Measurements from ENCODE around the gene MEOX2. TPM values are rescaled to one million over a fixed set of nuclear protein-coding genes. Genes with fewer than 3 reads are reported as not detected.

Gene MEOX2
- polyA plus RNA-seq, 2 of the 4 experiments (the other 2 are of a cell fraction), result not detected

- 4% methylated on average over 10 of the region's 10 CpGs for WGBS (ENCODE audit: missing lambda C conversion rate)
- Histone ChIP-seq H3K9me3 (no peaks in the 10 kb centered on the region), H3K4me1 (no peaks in the 10 kb centered on the region; the same call in 2 of the 3 replicates), H3K4me3 (no peak overlapping the region), H3K4me2 (peak overlapping the region; percentile 67), H3K27ac (no peak overlapping the region)
- ChIA-PET CTCF (interaction anchor here (0.6 kb wide), 1 partner anchor 305 kb away, joined by 3 read pairs; no protein-coding TSS in a partner anchor), POLR2A (no interaction called here)
- no peak for ATAC-seq
- TF ChIP-seq ZFP36 (IDR thresholded peaks at IDR 0.05; ENCODE audit: borderline replicate concordance, partially characterized antibody) (no peak), REST (IDR thresholded peaks at IDR 0.05) (no peak), ZNF302 (CRISPR knock-in tag; IDR thresholded peaks at IDR 0.05) (no peak)
- DNase-seq (ENCODE audit: low read depth in 1 of 2, low spot score in 1 of 2), result no peak
- FAIRE-seq, result no peak
These were observed 1.8 kb upstream of the MEOX2 start for GRCh38 chr7:15688279-15688626.

DNA sequence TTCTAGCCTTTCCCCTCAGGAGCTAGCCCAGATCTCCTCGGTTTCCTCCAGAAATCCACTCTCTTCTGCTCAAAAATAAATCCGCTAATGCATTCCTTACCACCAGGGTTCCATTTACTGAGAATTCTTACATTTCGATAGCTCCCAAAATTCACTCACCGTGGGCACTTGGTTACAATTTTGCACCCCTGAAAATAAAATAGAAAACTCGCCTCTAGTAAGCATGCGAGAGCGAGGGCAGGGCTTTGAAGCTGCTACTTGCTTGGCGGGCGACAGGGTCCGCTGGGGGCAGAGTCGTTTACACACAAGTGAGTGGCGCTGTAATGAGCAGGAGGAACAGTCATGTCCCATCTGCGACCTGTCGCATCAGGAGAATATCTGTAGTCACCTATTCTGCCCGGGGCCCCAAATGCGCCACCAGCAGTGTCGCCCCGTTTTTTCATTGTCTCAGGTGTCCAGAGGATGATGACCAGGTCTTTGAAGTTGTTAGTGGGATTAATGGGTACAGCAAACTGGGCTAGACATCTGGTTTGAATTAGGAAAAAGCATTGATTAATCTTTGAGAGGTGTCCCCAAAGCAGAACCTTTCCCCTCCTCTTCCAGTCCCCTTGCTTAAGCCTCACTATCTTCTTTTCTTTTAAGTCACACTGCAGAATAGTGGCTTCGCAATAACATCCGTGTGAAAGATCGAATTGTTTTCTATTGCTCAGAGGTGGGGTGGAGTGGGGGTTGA, 1.2 kb upstream of the MEOX2 start:
- no peak for TF ChIP-seq HOXA7 (CRISPR knock-in tag; IDR thresholded peaks at IDR 0.05)
- TF ChIP-seq RNF2 (IDR thresholded peaks at IDR 0.05; ENCODE audit: borderline replicate concordance, low read depth), result 0 out of 2 replicates have a peak, but pooled peaks have one; percentile 71
- peak; percentile 55; the same call in 1 of the 2 replicates for TF ChIP-seq CBX8 (IDR thresholded peaks at IDR 0.05)
- TF ChIP-seq RCOR1 (IDR thresholded peaks at IDR 0.05; ENCODE audit: low read depth, low read length), result no peak
- 17% methylated on average over 21 of the region's 21 CpGs for WGBS (ENCODE audit: missing lambda C conversion rate)
- no peak for DNase-seq (ENCODE audit: low read depth in 1 of 2, low spot score in 1 of 2)
- Histone ChIP-seq H3K9me3 (no peaks in the 10 kb centered on the region), H3K4me3 (peak overlapping the region; percentile 28; the same call in 2 of the 3 replicates), H3K27ac (no peak overlapping the region), H3K4me1 (no peaks in the 10 kb centered on the region; the same call in 2 of the 3 replicates), H3K4me2 (peak overlapping the region; percentile 67)
- FAIRE-seq, result no peak
- CTCF ChIA-PET, result interaction anchor here (0.6 kb wide), 1 partner anchor 304 kb away, joined by 3 read pairs; no protein-coding TSS in a partner anchor
- POLR2A ChIA-PET, result no interaction called here
- ATAC-seq, result peak in 1 of 2 experiments; percentile 52; a peak in 3 of 6 replicates

GRCh38 chr7:15686957-15687545, 568 bp upstream of the MEOX2 start:
- DNase-seq (ENCODE audit: low read depth in 1 of 2, low spot score in 1 of 2) (no peak), FAIRE-seq (no peak), ATAC-seq (peak in 1 of 2 experiments; percentile 48; a peak in 3 of 6 replicates)
- H3K9me3 ChIP-seq, result no peaks in the 10 kb centered on the region
- peak overlapping the region; percentile 67 for H3K4me2 ChIP-seq
- peak overlapping the region; percentile 28; the same call in 2 of the 3 replicates for H3K4me3 ChIP-seq
- no peaks in the 10 kb centered on the region; the same call in 2 of the 3 replicates for H3K4me1 ChIP-seq
- no peak for TF ChIP-seq NFE2L2 (conservative IDR thresholded peaks at IDR 0.05; ENCODE audit: low read length)
- no peak for TF ChIP-seq KDM1A (IDR thresholded peaks at IDR 0.05; ENCODE audit: low read depth)
- TF ChIP-seq RCOR1 (IDR thresholded peaks at IDR 0.05; ENCODE audit: low read depth, low read length), result no peak
- TF ChIP-seq ZSCAN20 (CRISPR knock-in tag; IDR thresholded peaks at IDR 0.05), result no peak
- WGBS (ENCODE audit: missing lambda C conversion rate), result 44% methylated on average over 30 of the region's 30 CpGs
- CTCF ChIA-PET, result interaction anchor here (0.8 kb wide), 1 partner anchor 16 kb away, joined by 4 read pairs; no protein-coding TSS in a partner anchor
- H3K27ac ChIP-seq, result no peak overlapping the region
- POLR2A ChIA-PET, result no interaction called here

DNA sequence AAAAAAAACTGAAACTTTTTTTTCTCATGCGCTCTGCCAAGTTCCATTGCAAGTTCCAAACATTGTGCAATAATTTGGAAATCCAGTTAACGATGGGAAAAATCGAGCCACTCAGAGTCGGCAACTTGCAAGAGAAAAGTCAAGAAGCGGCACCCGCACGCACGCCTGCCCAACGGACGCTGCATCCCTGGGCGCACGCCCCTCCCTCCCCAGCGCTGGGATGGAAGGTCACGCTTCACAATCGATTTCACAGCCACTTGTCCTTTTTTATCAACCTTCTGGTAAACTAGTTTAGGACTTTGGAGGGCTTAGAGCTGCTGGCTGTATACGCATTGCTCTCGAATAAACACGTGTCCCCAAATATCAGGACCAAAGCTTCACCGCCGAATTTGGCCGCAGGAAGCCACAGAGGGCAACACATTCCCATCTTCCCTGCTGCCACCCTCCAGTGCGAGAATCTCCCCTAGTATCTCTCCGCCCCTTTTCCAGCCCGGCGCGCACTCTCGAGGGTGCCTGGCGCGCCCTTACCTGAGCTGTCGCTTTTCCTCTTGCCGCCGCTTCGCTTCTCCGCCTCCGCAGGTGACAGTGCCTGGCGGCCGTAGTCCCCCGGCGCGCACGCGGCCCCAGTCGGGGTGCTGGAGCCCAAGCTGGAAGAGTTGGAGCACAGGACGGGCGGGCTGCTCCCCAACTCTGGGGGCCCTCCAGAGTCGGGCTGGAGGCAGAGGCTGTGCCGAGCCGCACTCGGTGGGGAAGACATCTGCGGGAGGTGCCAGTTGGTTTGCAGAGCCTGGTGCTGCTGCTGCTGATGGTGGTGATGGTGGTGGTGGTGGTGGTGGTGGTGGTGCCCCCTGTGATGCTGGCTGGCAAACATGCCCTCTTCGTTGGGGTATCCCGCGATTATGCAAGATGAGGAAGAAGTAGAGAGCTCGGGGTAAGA, 857 bp downstream of the MEOX2 start:
- POLR2A ChIA-PET, result no interaction called here
- CTCF ChIA-PET, result interaction anchor here (0.7 to 0.8 kb wide), 2 partner anchors 17 to 120 kb away, joined by 4 read pairs; no protein-coding TSS in a partner anchor
- FAIRE-seq, result no peak

More for the DNA sequence above, 857 bp downstream of the MEOX2 start:
- H3K9me3 ChIP-seq, result no peaks in the 10 kb centered on the region
- no peak for DNase-seq (ENCODE audit: low read depth in 1 of 2, low spot score in 1 of 2)
- H3K4me2 ChIP-seq, result no peak overlapping the region
- no peak overlapping the region for H3K27ac ChIP-seq
- H3K4me3 ChIP-seq, result no peak overlapping the region
- whole genome bisulfite sequencing (ENCODE audit: missing lambda C conversion rate), result 42% methylated on average over 42 of the region's 54 CpGs
- no peak for TF ChIP-seq POLR2AphosphoS2 (conservative IDR thresholded peaks at IDR 0.05; ENCODE audit: low read length)
- TF ChIP-seq RCOR1 (IDR thresholded peaks at IDR 0.05; ENCODE audit: low read depth, low read length), result no peak
- no peak for TF ChIP-seq ZSCAN20 (CRISPR knock-in tag; IDR thresholded peaks at IDR 0.05)
- TF ChIP-seq HEYL (CRISPR knock-in tag; IDR thresholded peaks at IDR 0.05), result no peak
- TF ChIP-seq PBX3 (IDR thresholded peaks at IDR 0.05), result no peak
- no peak for TF ChIP-seq ZC3H11A (IDR thresholded peaks at IDR 0.05)
- no peak for TF ChIP-seq KDM5A (IDR thresholded peaks at IDR 0.05)
- H3K4me1 ChIP-seq, result no peaks in the 10 kb centered on the region; the same call in 2 of the 3 replicates
- ATAC-seq, result peak; percentile 31 to 47; a peak in 3 of 6 replicates

Data from A549 (cell line).